NOMO-1 (cell line): Measurements from ENCODE around the gene VPS18.

Experiments used
- DNase-seq, 2 experiments: peaks; one replicate each; lab custom pipeline; 2025; ENCODE audit not compliant: unreplicated experiment in 2 of 2; lab: John Stamatoyannopoulos, UW

The VPS18 gene

DNA sequence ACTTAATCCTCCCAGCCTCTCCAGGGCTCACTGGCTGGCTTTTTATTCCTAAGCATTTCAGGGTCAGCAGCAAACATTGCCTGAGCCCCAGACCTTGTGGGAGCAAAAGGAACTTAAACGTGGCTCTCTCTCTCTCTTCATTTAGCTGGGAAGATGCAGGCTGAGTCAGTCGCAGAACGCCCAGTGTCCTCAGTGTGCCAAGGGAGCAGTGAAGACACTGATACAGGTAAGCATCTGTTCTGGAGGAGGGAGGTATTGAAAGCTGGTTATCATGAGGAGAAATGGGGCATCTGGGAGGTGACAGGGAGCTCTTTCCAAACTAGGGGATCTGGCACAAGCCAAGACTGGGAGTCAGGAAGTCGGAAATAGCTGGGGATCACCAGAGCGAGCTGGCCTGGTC, 24.6 kb upstream of the VPS18 start:
- no peak for DNase-seq

- DNase-seq, result no peak
Measured at GRCh38 chr15:40870716-40871115, 23.5 kb upstream of the VPS18 start.

GRCh38 chr15:40871749-40872617, 22.3 kb upstream of the VPS18 start:
- DNase-seq, result no peak

GRCh38 chr15:40872791-40873693, 21.2 kb upstream of the VPS18 start:
- DNase-seq, result no peak

GRCh38 chr15:40873694-40874561, 20.3 kb upstream of the VPS18 start, which contains the start of gene RHOV:
TSS of gene RHOV (minus strand) at chr15:40874234. CDS start at chr15:40874139, 95 bp downstream.
- peak; percentile 24 to 35 for DNase-seq

GRCh38 chr15:40875991-40876730, 18.1 kb upstream of the VPS18 start:
- no peak for DNase-seq

DNA sequence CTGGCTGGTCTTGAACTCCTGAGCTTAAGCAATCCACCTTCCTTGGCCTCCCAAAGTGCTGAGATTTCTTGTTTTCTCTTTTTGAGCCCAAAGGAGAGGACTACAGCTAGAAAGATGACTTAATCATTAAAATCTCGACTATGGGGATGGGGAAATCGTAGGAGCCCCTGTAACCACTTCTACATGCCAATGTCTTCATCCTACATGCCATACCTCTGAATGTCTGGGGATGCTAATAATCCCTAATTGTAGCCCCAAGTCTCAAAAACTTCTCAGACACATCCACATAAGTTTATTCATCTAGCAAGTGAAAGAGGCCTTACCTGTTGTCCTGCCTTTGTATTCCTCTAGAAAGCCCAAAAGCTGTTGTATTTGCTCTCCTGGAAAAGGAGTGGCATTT, 16.6 kb upstream of the VPS18 start:
- no peak for DNase-seq

DNA sequence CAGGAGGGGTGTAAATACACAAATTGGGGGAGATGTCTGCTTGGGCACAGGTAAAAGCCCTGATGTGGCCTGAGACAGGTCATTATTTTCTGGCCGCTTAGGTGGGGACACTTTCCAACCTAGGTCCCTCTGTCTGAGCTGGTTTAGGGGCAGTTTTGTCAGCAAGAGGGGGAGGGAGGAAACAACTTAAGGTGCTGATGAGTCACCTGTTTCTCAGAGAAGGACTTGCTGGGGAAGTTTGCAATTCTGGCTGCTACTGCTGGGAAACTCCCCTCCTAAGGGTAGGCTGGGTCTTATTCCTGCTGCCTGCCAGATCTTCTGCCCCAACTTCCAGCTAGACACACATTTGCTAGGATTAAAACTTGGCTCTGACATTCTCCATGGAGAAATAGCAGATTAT, 15.5 kb upstream of the VPS18 start:
- no peak for DNase-seq

- DNase-seq, result no peak
Measured at GRCh38 chr15:40879609-40880008, 14.6 kb upstream of the VPS18 start.

DNA sequence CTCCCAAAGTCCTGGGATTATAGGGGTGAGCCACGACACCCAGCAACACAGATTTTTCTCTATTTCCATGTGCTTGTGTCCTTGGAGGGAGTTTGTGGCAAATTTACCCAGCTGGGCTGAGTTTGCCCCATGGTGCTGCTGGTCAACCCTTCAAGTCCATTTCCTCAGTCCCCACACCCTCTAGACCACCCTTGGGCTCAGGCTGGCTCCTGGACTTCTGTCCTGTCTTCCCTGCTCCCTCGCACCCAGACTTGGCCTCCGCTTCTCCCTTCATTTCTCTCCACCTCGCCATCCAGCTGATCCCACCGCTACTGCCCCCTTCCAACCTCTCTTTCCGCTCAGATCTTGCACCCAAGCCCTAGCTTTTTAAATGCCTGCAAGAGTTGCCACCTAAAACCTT, 12.9 kb upstream of the VPS18 start:
- DNase-seq, result no peak

DNA sequence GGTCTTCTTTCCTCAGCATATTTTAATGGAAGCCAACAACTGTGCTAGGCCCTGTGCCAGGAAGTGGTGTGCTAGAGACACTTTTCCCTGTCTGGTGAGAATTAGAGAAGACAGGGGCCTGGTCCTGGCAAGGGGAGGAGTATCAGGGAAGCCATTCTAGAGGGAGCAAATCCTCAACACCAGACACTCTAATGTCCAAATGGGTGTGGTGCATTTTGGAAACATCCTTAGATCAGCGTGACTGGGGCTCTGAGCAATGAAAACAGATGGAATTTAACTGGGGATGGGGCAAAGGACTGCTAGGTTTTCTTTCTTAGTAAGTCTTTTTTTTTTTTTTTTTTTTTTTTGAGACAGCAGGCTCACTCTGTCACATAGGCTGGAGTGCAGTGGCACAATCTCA, 7.7 kb upstream of the VPS18 start:
- no peak for DNase-seq

DNA sequence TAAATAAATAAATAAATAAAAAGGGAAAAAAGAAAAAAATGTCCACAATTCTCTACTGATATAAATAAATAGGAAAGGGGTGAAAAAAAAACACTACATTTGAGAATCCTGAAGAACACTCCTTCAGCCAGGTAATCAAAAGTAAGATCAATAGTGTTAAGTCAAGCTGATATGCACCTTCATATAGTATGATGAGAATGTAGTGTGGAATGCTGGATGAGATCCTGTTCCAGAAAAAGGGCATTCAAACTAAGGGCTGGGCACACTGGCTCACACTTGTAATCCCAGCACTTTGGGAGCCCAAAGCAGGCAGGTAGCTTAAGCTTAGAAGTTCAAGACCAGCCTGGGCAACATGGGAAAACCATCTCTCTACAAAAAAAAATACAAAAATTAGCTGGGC, 5.1 kb upstream of the VPS18 start:
- no peak for DNase-seq

DNA sequence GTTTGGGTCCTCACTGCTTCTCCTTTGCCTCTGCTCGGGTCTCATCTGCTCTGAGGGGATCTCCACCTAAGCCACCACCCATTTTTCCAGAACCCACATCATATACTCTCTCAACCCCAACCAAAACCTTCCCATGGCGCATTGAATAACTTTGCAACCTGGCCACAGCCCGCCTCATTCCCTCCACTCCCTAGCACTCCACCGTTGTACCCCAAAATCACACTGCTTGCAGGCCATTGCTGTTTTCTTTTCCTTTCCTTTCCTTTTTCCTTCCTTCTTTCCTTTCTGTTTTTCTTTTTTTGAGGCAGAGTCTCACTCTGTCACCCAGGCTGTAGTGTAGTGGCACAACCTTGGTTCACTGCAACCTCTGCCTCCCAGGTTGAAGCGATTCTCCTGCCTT, 3.1 kb upstream of the VPS18 start:
- DNase-seq, result no peak

DNA sequence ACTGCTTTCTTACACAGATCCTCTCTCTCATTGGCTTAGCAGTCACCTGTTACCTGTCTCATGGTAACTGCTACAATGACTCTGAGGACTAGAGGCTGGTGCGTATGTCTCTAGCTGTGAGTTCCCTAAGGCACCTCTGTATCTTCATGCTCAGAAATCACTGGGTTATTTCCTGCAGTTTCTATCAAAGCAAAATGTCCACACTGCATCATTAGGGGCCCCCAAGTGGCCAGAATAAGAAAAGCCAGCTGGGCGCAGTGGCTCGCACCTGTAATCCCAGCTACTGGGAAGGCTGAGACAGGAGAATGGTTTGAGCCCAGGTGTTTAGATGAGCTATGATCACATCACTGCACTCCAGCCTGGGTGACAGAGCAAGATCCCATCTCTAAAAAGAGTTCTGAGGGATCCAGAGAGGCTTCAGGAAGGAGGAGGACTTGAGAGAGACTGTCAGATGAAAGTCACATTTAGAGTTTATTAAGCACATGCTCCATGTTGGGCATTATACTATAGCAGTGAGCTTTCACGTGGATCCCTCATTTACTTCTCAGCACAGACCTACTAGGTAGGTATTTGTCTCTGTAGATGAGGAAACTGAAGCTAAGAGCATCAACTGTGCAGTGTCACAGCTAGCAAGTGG, 2.3 kb upstream of the VPS18 start:
- DNase-seq, result peak; percentile 32 to 59

GRCh38 chr15:40892447-40893012, 1.7 kb upstream of the VPS18 start:
- no peak for DNase-seq

GRCh38 chr15:40893019-40893670, 1.1 kb upstream of the VPS18 start:
- DNase-seq, result peak; percentile 51 to 62

DNA sequence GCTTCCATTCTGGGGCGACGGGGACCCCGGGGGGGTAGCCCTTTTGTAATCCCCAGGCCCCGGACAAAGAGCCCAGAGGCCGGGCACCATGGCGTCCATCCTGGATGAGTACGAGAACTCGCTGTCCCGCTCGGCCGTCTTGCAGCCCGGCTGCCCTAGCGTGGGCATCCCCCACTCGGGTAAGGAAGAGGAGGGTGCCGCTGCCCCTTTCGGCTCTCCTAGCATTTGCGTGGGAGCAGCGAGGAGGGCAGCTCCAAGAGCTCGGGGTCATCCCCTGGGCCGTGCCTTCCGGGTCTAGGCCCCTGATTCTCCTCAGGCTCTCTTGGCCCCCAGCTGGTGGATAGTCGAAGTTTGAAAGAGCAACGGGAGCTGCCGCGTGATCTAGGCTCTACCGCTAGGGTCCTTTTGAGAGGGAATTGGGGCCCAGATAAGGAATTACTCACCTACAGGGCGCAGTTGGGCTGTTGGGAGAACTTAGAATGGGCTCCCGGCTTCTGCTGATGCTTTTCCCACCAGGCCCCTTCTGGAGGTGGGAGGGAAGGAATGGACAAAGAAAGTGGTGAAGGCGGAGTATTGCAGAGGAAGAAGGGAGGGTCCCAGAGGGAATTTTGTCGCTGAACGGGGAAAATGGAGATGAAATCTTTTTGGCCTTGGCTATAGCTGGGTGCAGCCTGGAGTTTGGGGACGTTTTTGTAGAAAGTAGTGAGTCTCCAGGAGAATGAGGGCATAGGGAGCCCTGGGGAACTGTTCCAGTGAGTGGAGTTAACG, 615 bp downstream of the VPS18 start:
- DNase-seq, result peak; percentile 70 to 81
